HFFc6 (cell line): ENCODE data around the gene PARN. TPM values are rescaled to one million over a fixed set of nuclear protein-coding genes. Genes with fewer than 3 reads are reported as not detected.

Source experiments
- DNase-seq: peaks from one replicate; pipeline ENCODE4 v3.0.0-alpha.2; 2018
- H3K27ac Mint-ChIP-seq: 2 replicates; pipeline ENCODE4 v1.8.0; 2020; ENCODE audit warnings: mild to moderate bottlenecking, mixed read lengths
- H3K27me3 Mint-ChIP-seq: 2 replicates; pipeline ENCODE4 v1.8.0; 2021; ENCODE audit warnings: mild to moderate bottlenecking, moderate library complexity, mixed read lengths; ENCODE audit not compliant: insufficient read depth
- H3K36me3 Mint-ChIP-seq: 2 replicates; pipeline ENCODE4 v1.8.0; 2021; ENCODE audit warnings: low read depth, mixed read lengths
- H3K4me1 Mint-ChIP-seq: 2 replicates; pipeline ENCODE4 v1.8.0; 2020; ENCODE audit warnings: low read depth, mixed read lengths
- H3K4me3 Mint-ChIP-seq: 2 replicates; pipeline ENCODE4 v1.8.0; 2020; ENCODE audit warnings: mild to moderate bottlenecking, moderate library complexity, mixed read lengths
- H3K9me3 Mint-ChIP-seq: 2 replicates; pipeline ENCODE4 v1.8.0; 2020; ENCODE audit warnings: mild to moderate bottlenecking, mixed read lengths
- total RNA-seq, 6 experiments: library from RNA; stranded (reverse); fragmentation: NEBNext Ultra II Directional; extraction: Animal tissue kit (Norgen Biotek cat#: 25700); gene quantifications; 2 replicates in 1 of 6; 3 replicates in 5 of 6; pipeline ENCODE4 v1.2.3, GENCODE V29; 2021
- TF ChIP-seq, protein P1 (sequence below): fragments of 200-600 bp; sonication (generic); IDR thresholded peaks from 2 replicates; pipeline ENCODE4 v1.5.0; 2021; ENCODE audit warnings: antibody characterized with exemption, mild to moderate bottlenecking

PARN gene
- total RNA-seq, 6 experiments from 2014 or later: 25.5 to 36.1 (median 30.4) TPM

DNA sequence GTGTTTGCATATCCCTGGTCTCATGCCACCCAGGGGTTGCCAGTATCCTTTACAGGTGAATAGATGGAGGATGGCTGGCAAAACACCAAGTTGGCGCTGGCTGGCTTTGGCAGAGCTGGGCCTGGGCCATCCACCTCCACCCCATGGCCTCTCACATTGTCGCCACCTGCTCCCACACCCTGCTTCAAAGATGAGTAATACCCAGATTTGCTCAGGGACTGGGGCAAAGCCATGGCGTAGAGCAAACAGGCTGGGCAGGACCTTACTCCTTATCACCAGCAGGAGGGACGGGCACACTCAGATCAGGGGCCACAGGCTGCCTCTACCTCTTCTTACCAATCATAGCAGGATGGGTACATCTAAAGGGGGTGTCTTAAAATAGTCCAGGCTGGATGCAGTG lies 39.7 kb upstream of the PARN start:
- H3K4me3 Mint-ChIP-seq: no peak overlapping the region

DNA sequence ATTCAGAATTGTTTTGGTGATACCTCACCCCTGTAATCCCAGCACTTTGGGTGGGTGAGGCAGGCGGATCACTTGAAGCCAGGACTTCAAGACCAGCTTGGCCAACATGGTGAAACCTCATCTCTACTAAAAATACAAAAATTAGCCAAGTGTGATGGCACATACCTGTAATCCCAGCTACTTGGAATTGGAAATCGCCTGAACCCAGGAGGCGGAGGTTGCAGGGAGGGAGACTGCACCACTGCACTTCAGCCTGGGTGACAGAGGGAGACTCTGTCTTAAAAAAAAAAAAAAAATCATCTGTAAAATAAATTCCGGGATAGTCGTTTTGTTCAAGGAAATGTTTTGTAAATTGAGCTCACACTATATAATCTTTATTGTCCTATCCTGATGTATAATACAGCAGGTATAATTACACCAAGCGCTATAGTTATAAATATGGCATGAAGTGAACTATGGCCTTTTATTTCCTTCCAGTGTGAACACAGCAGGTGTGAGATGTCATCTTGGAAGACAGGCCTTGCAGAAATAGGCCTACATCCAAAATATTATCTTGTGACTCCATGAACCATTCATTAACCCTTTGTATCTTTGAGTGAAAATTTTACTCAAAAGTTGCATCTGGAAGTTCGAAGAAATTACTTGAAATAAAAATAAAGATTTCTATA lies 38.6 kb upstream of the PARN start:
- H3K9me3 Mint-ChIP-seq: no peaks in the 10 kb centered on the region
- H3K36me3 Mint-ChIP-seq: peaks cover 37% of the 10 kb centered on the region
- TF ChIP-seq, protein P1, sequence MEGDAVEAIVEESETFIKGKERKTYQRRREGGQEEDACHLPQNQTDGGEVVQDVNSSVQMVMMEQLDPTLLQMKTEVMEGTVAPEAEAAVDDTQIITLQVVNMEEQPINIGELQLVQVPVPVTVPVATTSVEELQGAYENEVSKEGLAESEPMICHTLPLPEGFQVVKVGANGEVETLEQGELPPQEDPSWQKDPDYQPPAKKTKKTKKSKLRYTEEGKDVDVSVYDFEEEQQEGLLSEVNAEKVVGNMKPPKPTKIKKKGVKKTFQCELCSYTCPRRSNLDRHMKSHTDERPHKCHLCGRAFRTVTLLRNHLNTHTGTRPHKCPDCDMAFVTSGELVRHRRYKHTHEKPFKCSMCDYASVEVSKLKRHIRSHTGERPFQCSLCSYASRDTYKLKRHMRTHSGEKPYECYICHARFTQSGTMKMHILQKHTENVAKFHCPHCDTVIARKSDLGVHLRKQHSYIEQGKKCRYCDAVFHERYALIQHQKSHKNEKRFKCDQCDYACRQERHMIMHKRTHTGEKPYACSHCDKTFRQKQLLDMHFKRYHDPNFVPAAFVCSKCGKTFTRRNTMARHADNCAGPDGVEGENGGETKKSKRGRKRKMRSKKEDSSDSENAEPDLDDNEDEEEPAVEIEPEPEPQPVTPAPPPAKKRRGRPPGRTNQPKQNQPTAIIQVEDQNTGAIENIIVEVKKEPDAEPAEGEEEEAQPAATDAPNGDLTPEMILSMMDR: no peak
- H3K4me3 Mint-ChIP-seq: no peak overlapping the region
- no peaks in the 10 kb centered on the region for H3K4me1 Mint-ChIP-seq
- DNase-seq: no peak
- no peak overlapping the region for H3K27ac Mint-ChIP-seq
- no peaks in the 10 kb centered on the region; the same call in 1 of the 2 replicates for H3K27me3 Mint-ChIP-seq

More for the DNA sequence above, 39.7 kb upstream of the PARN start:
- H3K36me3 Mint-ChIP-seq: peaks cover 29% of the 10 kb centered on the region
- no peaks in the 10 kb centered on the region; the same call in 1 of the 2 replicates for H3K4me1 Mint-ChIP-seq
- no peak overlapping the region for H3K27ac Mint-ChIP-seq
- no peaks in the 10 kb centered on the region for H3K9me3 Mint-ChIP-seq
- DNase-seq: no peak
- TF ChIP-seq, protein P1: no peak
- H3K27me3 Mint-ChIP-seq: no peaks in the 10 kb centered on the region; the same call in 1 of the 2 replicates

DNA sequence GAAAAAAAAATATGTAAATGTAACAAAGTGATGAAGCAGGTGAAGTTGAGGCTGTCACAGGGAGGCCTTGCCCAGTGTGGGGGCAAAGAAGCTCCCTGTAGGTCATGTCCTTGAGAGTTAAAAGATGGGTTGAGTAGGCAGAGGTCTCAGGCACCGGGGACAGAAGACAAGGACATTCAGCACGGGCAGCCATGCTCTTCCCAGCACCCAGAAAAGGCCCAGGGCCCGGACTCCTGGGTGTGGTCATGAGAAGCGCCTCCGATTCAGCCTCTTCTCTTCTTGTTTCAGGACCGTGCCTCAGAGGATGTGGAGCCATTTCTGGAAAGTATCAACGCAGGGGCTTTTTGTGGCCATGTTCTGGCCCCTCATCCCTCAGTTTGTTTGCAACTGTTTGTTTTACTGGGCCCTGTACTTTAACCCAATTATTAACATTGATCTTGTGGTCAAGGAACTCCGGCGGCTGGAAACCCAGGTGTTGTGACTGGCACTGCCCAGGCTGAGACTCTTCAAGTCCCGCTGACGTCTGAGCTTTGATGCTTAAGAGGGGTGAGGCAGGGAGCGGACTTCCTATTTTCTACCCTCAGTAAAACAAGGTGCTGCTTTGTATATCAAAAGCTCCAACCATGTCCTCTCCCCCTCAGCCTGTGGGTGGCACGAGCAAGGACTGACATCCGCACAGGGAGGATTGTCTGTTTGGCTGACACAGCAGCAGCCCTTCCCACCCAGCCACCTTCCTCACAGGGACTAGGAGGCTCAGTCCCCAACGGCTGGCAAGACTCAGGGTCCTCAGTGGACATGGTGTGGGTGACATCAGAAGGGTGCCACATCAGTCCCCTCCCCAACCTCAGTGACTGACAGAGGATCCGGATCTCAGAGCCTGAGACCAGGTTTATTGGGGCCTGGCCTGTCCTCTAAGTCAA lies 37.5 kb upstream of the PARN start:
- no peak for DNase-seq
- Mint-ChIP-seq H3K9me3 (no peaks in the 10 kb centered on the region), H3K4me1 (no peaks in the 10 kb centered on the region), H3K4me3 (no peak overlapping the region), H3K27ac (no peak overlapping the region), H3K27me3 (no peaks in the 10 kb centered on the region; the same call in 1 of the 2 replicates), H3K36me3 (peaks cover 40% of the 10 kb centered on the region)
- TF ChIP-seq, protein P1: no peak

DNA sequence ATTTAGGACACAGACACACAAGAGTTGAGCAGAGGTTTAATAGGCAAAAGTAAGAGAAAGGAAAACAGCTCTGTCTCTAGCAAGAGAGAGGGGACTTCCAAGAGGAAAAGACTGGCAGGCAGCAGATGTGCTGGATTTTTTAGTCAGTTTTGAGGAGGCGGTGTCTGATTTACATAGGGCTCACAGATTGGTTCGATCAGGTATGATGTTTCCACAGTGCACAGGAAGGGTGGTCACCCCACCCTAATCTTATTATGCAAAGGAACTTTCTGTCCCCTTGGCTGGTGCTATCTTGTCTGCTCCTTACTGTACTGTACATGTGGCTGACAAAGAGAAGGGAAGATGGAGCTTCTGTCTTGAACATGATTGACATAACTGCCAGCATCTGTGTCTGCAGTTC lies 28.0 kb upstream of the PARN start:
- peaks cover 12% of the 10 kb centered on the region for H3K36me3 Mint-ChIP-seq
- H3K27ac Mint-ChIP-seq: no peak overlapping the region; the same call in 1 of the 2 replicates
- no peak for DNase-seq

DNA sequence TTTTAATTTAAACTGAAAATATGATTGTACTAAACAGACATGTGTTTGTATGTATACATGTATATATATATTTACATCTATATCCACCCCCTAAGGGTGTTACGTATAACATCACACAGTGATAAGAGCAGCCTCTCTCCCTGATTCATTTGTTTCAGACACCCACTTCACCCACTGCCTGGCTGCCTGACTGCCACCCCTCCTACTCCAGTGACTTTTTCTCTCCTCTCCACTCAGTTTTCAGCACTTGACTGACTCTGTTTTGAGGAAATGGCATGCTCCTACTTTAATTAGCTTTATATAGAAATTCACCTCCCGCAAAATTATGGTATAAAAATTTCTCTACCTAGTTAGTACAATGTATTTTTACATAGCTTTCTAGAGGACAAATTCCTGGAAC lies 22.7 kb upstream of the PARN start:
- Mint-ChIP-seq H3K9me3 (no peaks in the 10 kb centered on the region), H3K36me3 (peaks cover 21% of the 10 kb centered on the region; the same call in 1 of the 2 replicates), H3K4me3 (no peak overlapping the region), H3K27ac (no peak overlapping the region), H3K4me1 (no peaks in the 10 kb centered on the region), H3K27me3 (peaks cover 4% of the 10 kb centered on the region)
- TF ChIP-seq, protein P1: no peak
- no peak for DNase-seq

More for the DNA sequence above, 28.0 kb upstream of the PARN start:
- H3K4me1 Mint-ChIP-seq: no peaks in the 10 kb centered on the region
- H3K27me3 Mint-ChIP-seq: peaks cover 3% of the 10 kb centered on the region
- no peaks in the 10 kb centered on the region for H3K9me3 Mint-ChIP-seq
- TF ChIP-seq, protein P1: no peak
- H3K4me3 Mint-ChIP-seq: no peak overlapping the region
